ENCODE results near the gene BMP5.

- TF ChIP-seq, protein P1, sequence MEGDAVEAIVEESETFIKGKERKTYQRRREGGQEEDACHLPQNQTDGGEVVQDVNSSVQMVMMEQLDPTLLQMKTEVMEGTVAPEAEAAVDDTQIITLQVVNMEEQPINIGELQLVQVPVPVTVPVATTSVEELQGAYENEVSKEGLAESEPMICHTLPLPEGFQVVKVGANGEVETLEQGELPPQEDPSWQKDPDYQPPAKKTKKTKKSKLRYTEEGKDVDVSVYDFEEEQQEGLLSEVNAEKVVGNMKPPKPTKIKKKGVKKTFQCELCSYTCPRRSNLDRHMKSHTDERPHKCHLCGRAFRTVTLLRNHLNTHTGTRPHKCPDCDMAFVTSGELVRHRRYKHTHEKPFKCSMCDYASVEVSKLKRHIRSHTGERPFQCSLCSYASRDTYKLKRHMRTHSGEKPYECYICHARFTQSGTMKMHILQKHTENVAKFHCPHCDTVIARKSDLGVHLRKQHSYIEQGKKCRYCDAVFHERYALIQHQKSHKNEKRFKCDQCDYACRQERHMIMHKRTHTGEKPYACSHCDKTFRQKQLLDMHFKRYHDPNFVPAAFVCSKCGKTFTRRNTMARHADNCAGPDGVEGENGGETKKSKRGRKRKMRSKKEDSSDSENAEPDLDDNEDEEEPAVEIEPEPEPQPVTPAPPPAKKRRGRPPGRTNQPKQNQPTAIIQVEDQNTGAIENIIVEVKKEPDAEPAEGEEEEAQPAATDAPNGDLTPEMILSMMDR (IDR thresholded peaks at IDR 0.05), result no peak
- TF ChIP-seq POLR2A (IDR thresholded peaks at IDR 0.05) (no peak), POLR2AphosphoS5 (IDR thresholded peaks at IDR 0.05) (no peak)
Measured at GRCh38 chr6:55913228-55914195, 38.1 kb upstream of the BMP5 start.
